ENCODE data around the gene TRIM65.

Gene TRIM65

GRCh38 chr17:75874323-75875181, 22.2 kb downstream of the TRIM65 start:
- TF ChIP-seq CTCF (IDR thresholded peaks at IDR 0.05), result no peak

GRCh38 chr17:75873587-75874322, 23.0 kb downstream of the TRIM65 start:
- no peak for TF ChIP-seq CTCF (IDR thresholded peaks at IDR 0.05)

- no peak for TF ChIP-seq CTCF (IDR thresholded peaks at IDR 0.05)
These were observed 24.1 kb downstream of the TRIM65 start for GRCh38 chr17:75872434-75873351.

GRCh38 chr17:75869282-75870141, 27.2 kb downstream of the TRIM65 start:
- TF ChIP-seq CTCF (IDR thresholded peaks at IDR 0.05), result no peak

- TF ChIP-seq CTCF (IDR thresholded peaks at IDR 0.05), result no peak
These were observed 32.3 kb downstream of the TRIM65 start for GRCh38 chr17:75864448-75864871.

- no peak for TF ChIP-seq CTCF (IDR thresholded peaks at IDR 0.05)
These were observed 34.8 kb downstream of the TRIM65 start for GRCh38 chr17:75861927-75862317.

Measured in LNCAP (cell line).